ENCODE results near the gene STXBP2.
A peak's percentile ranks its signal among the peaks of the same experiment; 100 is the strongest.

STXBP2 gene

GRCh38 chr19:7636691-7637373 lies at the start of gene STXBP2:
TSS of gene STXBP2 (plus strand) at chr19:7637110. CDS start at chr19:7637150, 40 bp downstream.
- peak; percentile 32 for DNase-seq (ENCODE audit: low read depth)

- no peak for DNase-seq (ENCODE audit: low read depth)
Observed at GRCh38 chr19:7589822-7590221, 47.1 kb upstream of the STXBP2 start.

- DNase-seq (ENCODE audit: low read depth) = no peak
Observed at GRCh38 chr19:7590256-7590655, 46.7 kb upstream of the STXBP2 start.

GRCh38 chr19:7595466-7596133 lies 41.3 kb upstream of the STXBP2 start, which contains the start of gene CAMSAP3:
TSS of gene CAMSAP3 (plus strand) at chr19:7595863. CDS start at chr19:7596003, 140 bp downstream.
- peak; percentile 9 for DNase-seq (ENCODE audit: low read depth)

GRCh38 chr19:7596211-7596937 lies 40.5 kb upstream of the STXBP2 start:
- DNase-seq (ENCODE audit: low read depth) = no peak

- DNase-seq (ENCODE audit: low read depth) = no peak
Observed at GRCh38 chr19:7597689-7598088, 39.2 kb upstream of the STXBP2 start.

GRCh38 chr19:7598180-7598579 lies 38.7 kb upstream of the STXBP2 start:
- DNase-seq (ENCODE audit: low read depth) = no peak

GRCh38 chr19:7600721-7601120 lies 36.2 kb upstream of the STXBP2 start:
- no peak for DNase-seq (ENCODE audit: low read depth)

GRCh38 chr19:7602240-7602934 lies 34.5 kb upstream of the STXBP2 start:
- DNase-seq (ENCODE audit: low read depth) = no peak

GRCh38 chr19:7602935-7603497 lies 33.9 kb upstream of the STXBP2 start:
- DNase-seq (ENCODE audit: low read depth) = no peak

GRCh38 chr19:7603919-7604318 lies 33.0 kb upstream of the STXBP2 start:
- DNase-seq (ENCODE audit: low read depth) = no peak

- DNase-seq (ENCODE audit: low read depth) = peak; percentile 24
Observed at GRCh38 chr19:7605490-7606222, 31.3 kb upstream of the STXBP2 start.

GRCh38 chr19:7606289-7606688 lies 30.6 kb upstream of the STXBP2 start:
- DNase-seq (ENCODE audit: low read depth) = no peak

- DNase-seq (ENCODE audit: low read depth) = no peak
Observed at GRCh38 chr19:7607212-7607873, 29.6 kb upstream of the STXBP2 start.

GRCh38 chr19:7607874-7608560 lies 28.9 kb upstream of the STXBP2 start:
- DNase-seq (ENCODE audit: low read depth) = no peak

- DNase-seq (ENCODE audit: low read depth) = no peak
Observed at GRCh38 chr19:7610491-7611240, 26.2 kb upstream of the STXBP2 start.

GRCh38 chr19:7611541-7612279 lies 25.2 kb upstream of the STXBP2 start:
- no peak for DNase-seq (ENCODE audit: low read depth)
